SK-N-SH (cell line): ENCODE data around the gene COL4A6. TPM values are rescaled to one million over a fixed set of nuclear protein-coding genes. Genes with fewer than 3 reads are reported as not detected.

Source experiments
- CTCF ChIA-PET: fragments of 300-600, 350-600 bp; formaldehyde crosslinking; extraction: SDS; loops from one replicate; lab custom pipeline; 2021; lab: Yijun Ruan, JAX
- POLR2A ChIA-PET: fragments of 350-600 bp; sonication (Branson Sonifier 250); formaldehyde crosslinking; extraction: SDS; loops from one replicate; lab custom pipeline; 2020; ENCODE audit warnings: antibody characterized with exemption, inconsistent platforms; lab: Yijun Ruan, JAX
- DNase-seq: peaks from one replicate; pipeline ENCODE4 v3.0.0; 2012
- H2AFZ ChIP-seq: fragments of 200-600 bp; sonication (generic); 2 replicates; pipeline ENCODE4 v1.8.1; 2016; ENCODE audit warnings: antibody characterized with exemption, mild to moderate bottlenecking, low read depth
- H3F3A ChIP-seq: fragments of 200-600 bp; sonication (generic); replicated peaks from 2 replicates; pipeline ENCODE3; 2016; ENCODE audit warnings: antibody characterized with exemption, mild to moderate bottlenecking; ENCODE audit not compliant: insufficient read depth
- H3K27ac ChIP-seq, 2 experiments: fragments of 200-500 bp in 1 of 2; fragments of 200-600 bp in 1 of 2; sonication (Bioruptor generic) in 1 of 2; sonication (generic), shearing (Covaris generic) in 1 of 2; 2 replicates each; pipeline versions ENCODE4 v1.5.1 to v1.6.1; 2014 to 2016; ENCODE audit warnings: low read depth in 2 of 2, inconsistent platforms in 1 of 2, low read length in 1 of 2, mild to moderate bottlenecking in 1 of 2, mixed read lengths in 1 of 2
- H3K27me3 ChIP-seq: fragments of 200-600 bp; sonication (generic), shearing (Covaris generic); 2 replicates; pipeline ENCODE4 v1.6.1; 2016; ENCODE audit warnings: mixed run types; ENCODE audit not compliant: insufficient read depth
- H3K36me3 ChIP-seq, 2 experiments: fragments of 200-500 bp in 1 of 2; fragments of 200-600 bp in 1 of 2; sonication (Bioruptor generic) in 1 of 2; sonication (generic) in 1 of 2; replicated peaks in 1 of 2; 2 replicates each; pipeline versions ENCODE3 to v1.5.1; 2014 to 2016; ENCODE audit warnings: low read length in 1 of 2, mild to moderate bottlenecking in 1 of 2; ENCODE audit not compliant: insufficient read depth in 2 of 2, control insufficient read depth in 1 of 2
- H3K4me1 ChIP-seq, 2 experiments: fragments of 200-500 bp in 1 of 2; fragments of 200-600 bp in 1 of 2; sonication (Bioruptor generic) in 1 of 2; sonication (generic), shearing (Covaris generic) in 1 of 2; 2 replicates each; pipeline versions ENCODE4 v1.5.1 to v1.6.1; 2014 to 2016; ENCODE audit warnings: low read depth in 1 of 2, low read length in 1 of 2, mixed run types in 1 of 2; ENCODE audit not compliant: insufficient read depth in 2 of 2, control insufficient read depth in 1 of 2
- H3K4me2 ChIP-seq: fragments of 200-600 bp; sonication (generic), shearing (Covaris generic); 2 replicates; pipeline ENCODE4 v1.6.1; 2017; ENCODE audit warnings: mixed run types
- H3K4me3 ChIP-seq, 2 experiments: fragments of 200-500 bp in 1 of 2; fragments of 200-600 bp in 1 of 2; sonication (Bioruptor generic) in 1 of 2; sonication (generic), shearing (Covaris generic) in 1 of 2; 2 replicates each; pipeline versions ENCODE4 v1.5.1 to v1.8.1; 2014 to 2016; ENCODE audit warnings: low read depth in 2 of 2, inconsistent platforms in 1 of 2, low read length in 1 of 2, mild to moderate bottlenecking in 1 of 2, mixed read lengths in 1 of 2, moderate library complexity in 1 of 2
- H3K79me2 ChIP-seq: fragments of 200-600 bp; sonication (generic); 2 replicates; pipeline ENCODE4 v1.8.1; 2017; ENCODE audit warnings: mild to moderate bottlenecking; ENCODE audit not compliant: insufficient read depth
- H3K9ac ChIP-seq: fragments of 200-600 bp; sonication (generic); 2 replicates; pipeline ENCODE4 v1.6.1; 2017; ENCODE audit warnings: mixed run types
- H3K9me2 ChIP-seq: fragments of 200-600 bp; sonication (generic); 2 replicates; pipeline ENCODE4 v1.6.1; 2017; ENCODE audit warnings: mixed run types
- H3K9me3 ChIP-seq: fragments of 200-600 bp; sonication (generic); 2 replicates; pipeline ENCODE4 v1.6.1; 2017; ENCODE audit warnings: mixed run types, mild to moderate bottlenecking, moderate library complexity
- H4K20me1 ChIP-seq: fragments of 200-600 bp; sonication (generic); 2 replicates; pipeline ENCODE4 v1.6.1; 2017; ENCODE audit warnings: mild to moderate bottlenecking, mixed run types; ENCODE audit not compliant: insufficient read depth
- CHD2 ChIP-seq: fragments of 150-350 bp; IDR thresholded peaks from 2 replicates; pipeline ENCODE4 v1.6.1; 2018; ENCODE audit warnings: low read length; ENCODE audit not compliant: partially characterized antibody
- ELF1 ChIP-seq: IDR thresholded peaks from 2 replicates; pipeline ENCODE4 v1.4.0; 2012
- FOXJ3 ChIP-seq: sonication (generic); formaldehyde crosslinking; IDR thresholded peaks from 2 replicates; pipeline ENCODE4 v1.5.1; 2020; ENCODE audit warnings: mild to moderate bottlenecking, missing genetic modification reagents
- GABPA ChIP-seq: IDR thresholded peaks from 2 replicates; pipeline ENCODE4 v1.4.0; 2012; ENCODE audit warnings: low read depth, mild to moderate bottlenecking
- GATA2 ChIP-seq: sonication (generic); formaldehyde crosslinking; IDR thresholded peaks from 2 replicates; pipeline ENCODE4 v1.5.0; 2020; ENCODE audit warnings: mild to moderate bottlenecking, missing genetic modification reagents
- NFIC ChIP-seq: IDR thresholded peaks from 2 replicates; pipeline ENCODE4 v1.4.0; 2012; ENCODE audit warnings: borderline replicate concordance
- TEAD4 ChIP-seq: IDR thresholded peaks from 2 replicates; pipeline ENCODE4 v1.4.0; 2012; ENCODE audit warnings: mild to moderate bottlenecking, borderline replicate concordance; ENCODE audit not compliant: insufficient read depth
- WGBS: methylation state at CpG from one replicate; pipeline ENCODE4 v1.1.6; 2017; ENCODE audit warnings: low lambda C conversion rate; 5-methylcytosine and 5-hydroxymethylcytosine counted together
- polyA plus RNA-seq, 3 experiments: library from polyadenylated mRNA; depleted of rRNA; stranded (reverse); fragments of >200 nt; gene quantifications; 2 replicates each; pipeline ENCODE4 v1.2.3, GENCODE V29; 2012
- TF ChIP-seq, protein P1 (sequence below): fragments of 150-350 bp; IDR thresholded peaks from 2 replicates; pipeline ENCODE4 v1.6.1; 2017; ENCODE audit warnings: antibody characterized with exemption, low read length, low read depth, borderline replicate concordance
- TF ChIP-seq, protein P2 (sequence below): IDR thresholded peaks from 2 replicates; pipeline ENCODE4; 2012
- TF ChIP-seq, protein P3 (sequence below): fragments of 200-600 bp; sonication (generic); IDR thresholded peaks from 2 replicates; pipeline ENCODE4 v1.6.1; 2017; ENCODE audit warnings: antibody characterized with exemption, mild to moderate bottlenecking, moderate library complexity
- TF ChIP-seq, protein P4 (sequence below): IDR thresholded peaks from 2 replicates; pipeline ENCODE4 v1.4.0; 2012; ENCODE audit warnings: low read depth

Gene COL4A6
- polyA plus RNA-seq, 1 of the 3 experiments (the other 2 are of a cell fraction): not detected

DNA sequence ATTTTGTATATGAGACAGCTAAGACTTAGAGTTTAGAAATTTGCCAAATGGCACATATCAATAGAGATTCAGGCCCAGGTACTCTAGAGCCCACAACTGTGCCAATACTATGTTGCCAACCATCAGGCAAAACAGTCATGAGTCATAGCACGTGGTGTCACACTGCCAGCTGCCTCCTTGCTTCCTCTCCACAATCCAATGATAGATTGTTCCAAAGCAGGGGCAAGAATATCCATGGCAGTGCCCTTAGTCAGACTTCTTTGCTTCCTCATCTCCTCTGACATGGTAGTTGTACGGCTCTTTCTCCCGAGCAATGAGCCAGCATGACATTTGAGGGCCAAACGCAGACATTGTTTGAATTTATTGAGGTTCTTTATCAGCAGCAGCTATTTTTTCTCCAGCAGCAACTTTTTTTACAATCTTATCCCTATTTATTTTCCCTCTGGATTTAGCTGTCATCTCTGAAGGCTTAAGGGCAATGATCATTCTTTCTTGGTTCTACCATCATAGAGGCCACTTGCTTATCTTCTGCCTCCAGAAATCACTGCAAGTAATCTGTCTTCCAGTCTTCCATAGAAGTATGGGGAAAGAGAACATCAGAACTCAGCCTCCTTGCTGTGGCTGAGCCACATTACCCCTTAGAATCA is 169.7 kb downstream of the COL4A6 start:
- Histone ChIP-seq H4K20me1 (no peaks in the 10 kb centered on the region), H3K36me3 (no peaks in the 10 kb centered on the region), H3K9me2 (no peaks in the 10 kb centered on the region), H3K4me2 (no peak overlapping the region), H3K79me2 (no peaks in the 10 kb centered on the region), H3K27ac (no peak overlapping the region), H3K9me3 (no peaks in the 10 kb centered on the region), H3K27me3 (peaks cover 6% of the 10 kb centered on the region; the same call in 1 of the 2 replicates), H3K4me3 (no peak overlapping the region), H3K4me1 (no peaks in the 10 kb centered on the region), H3F3A (no peaks in the 10 kb centered on the region), H2AFZ (no peak overlapping the region), H3K9ac (no peak overlapping the region)
- no peak for DNase-seq
- WGBS: 8% methylated on average over 4 of the region's 4 CpGs
- no peak for TF ChIP-seq CHD2
- TF ChIP-seq, protein P1, sequence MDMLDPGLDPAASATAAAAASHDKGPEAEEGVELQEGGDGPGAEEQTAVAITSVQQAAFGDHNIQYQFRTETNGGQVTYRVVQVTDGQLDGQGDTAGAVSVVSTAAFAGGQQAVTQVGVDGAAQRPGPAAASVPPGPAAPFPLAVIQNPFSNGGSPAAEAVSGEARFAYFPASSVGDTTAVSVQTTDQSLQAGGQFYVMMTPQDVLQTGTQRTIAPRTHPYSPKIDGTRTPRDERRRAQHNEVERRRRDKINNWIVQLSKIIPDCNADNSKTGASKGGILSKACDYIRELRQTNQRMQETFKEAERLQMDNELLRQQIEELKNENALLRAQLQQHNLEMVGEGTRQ: no peak
- ChIA-PET CTCF (no interaction called here), POLR2A (no interaction called here)

DNA sequence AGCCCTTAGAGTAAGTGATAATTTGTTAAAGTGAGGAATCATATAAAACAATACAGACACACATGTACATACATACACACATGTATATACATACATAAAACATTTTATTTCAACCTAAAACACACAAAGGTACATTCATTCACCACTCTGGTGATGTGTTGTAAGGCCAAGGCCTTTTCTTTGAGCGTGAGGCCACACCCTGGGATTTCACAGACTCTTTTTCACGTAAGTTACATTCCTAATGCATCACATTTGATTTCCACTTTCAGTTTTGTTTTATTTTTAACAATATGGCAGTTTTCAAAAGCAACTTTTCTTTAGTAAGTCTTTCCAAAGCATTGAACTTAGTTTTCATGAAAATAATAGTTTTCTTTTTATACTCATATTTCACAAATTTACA is 170.7 kb downstream of the COL4A6 start:
- Histone ChIP-seq H4K20me1 (no peaks in the 10 kb centered on the region), H3K79me2 (no peaks in the 10 kb centered on the region), H3K27ac (no peak overlapping the region), H3K9ac (no peak overlapping the region), H3K9me3 (no peaks in the 10 kb centered on the region), H3K4me2 (no peak overlapping the region), H2AFZ (no peak overlapping the region), H3K4me1 (no peaks in the 10 kb centered on the region), H3F3A (no peaks in the 10 kb centered on the region), H3K9me2 (no peaks in the 10 kb centered on the region), H3K4me3 (no peak overlapping the region), H3K27me3 (peaks cover 6% of the 10 kb centered on the region; the same call in 1 of the 2 replicates), H3K36me3 (no peaks in the 10 kb centered on the region)
- CTCF ChIA-PET: no interaction called here
- TF ChIP-seq NFIC (no peak), GABPA (no peak), FOXJ3 (no peak), TEAD4 (no peak), ELF1 (no peak), GATA2 (CRISPR knock-in tag) (no peak)
- TF ChIP-seq, protein P2, sequence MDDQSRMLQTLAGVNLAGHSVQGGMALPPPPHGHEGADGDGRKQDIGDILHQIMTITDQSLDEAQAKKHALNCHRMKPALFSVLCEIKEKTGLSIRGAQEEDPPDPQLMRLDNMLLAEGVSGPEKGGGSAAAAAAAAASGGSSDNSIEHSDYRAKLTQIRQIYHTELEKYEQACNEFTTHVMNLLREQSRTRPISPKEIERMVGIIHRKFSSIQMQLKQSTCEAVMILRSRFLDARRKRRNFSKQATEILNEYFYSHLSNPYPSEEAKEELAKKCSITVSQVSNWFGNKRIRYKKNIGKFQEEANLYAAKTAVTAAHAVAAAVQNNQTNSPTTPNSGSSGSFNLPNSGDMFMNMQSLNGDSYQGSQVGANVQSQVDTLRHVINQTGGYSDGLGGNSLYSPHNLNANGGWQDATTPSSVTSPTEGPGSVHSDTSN: no peak
- TF ChIP-seq, protein P3, sequence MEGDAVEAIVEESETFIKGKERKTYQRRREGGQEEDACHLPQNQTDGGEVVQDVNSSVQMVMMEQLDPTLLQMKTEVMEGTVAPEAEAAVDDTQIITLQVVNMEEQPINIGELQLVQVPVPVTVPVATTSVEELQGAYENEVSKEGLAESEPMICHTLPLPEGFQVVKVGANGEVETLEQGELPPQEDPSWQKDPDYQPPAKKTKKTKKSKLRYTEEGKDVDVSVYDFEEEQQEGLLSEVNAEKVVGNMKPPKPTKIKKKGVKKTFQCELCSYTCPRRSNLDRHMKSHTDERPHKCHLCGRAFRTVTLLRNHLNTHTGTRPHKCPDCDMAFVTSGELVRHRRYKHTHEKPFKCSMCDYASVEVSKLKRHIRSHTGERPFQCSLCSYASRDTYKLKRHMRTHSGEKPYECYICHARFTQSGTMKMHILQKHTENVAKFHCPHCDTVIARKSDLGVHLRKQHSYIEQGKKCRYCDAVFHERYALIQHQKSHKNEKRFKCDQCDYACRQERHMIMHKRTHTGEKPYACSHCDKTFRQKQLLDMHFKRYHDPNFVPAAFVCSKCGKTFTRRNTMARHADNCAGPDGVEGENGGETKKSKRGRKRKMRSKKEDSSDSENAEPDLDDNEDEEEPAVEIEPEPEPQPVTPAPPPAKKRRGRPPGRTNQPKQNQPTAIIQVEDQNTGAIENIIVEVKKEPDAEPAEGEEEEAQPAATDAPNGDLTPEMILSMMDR: no peak
- TF ChIP-seq, protein P4, sequence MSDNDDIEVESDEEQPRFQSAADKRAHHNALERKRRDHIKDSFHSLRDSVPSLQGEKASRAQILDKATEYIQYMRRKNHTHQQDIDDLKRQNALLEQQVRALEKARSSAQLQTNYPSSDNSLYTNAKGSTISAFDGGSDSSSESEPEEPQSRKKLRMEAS: no peak
- DNase-seq: no peak
- POLR2A ChIA-PET: no interaction called here
- WGBS: 2% methylated on average over 2 of the region's 2 CpGs
